Inflammatory macrophage treated with lipopolysaccharide for 4 hours (primary cell): Measurements from ENCODE around the gene SULT4A1.

Source experiments
- DNase-seq: peaks from one replicate; pipeline ENCODE4 v3.0.0-alpha.2; 2020

Gene SULT4A1

DNA sequence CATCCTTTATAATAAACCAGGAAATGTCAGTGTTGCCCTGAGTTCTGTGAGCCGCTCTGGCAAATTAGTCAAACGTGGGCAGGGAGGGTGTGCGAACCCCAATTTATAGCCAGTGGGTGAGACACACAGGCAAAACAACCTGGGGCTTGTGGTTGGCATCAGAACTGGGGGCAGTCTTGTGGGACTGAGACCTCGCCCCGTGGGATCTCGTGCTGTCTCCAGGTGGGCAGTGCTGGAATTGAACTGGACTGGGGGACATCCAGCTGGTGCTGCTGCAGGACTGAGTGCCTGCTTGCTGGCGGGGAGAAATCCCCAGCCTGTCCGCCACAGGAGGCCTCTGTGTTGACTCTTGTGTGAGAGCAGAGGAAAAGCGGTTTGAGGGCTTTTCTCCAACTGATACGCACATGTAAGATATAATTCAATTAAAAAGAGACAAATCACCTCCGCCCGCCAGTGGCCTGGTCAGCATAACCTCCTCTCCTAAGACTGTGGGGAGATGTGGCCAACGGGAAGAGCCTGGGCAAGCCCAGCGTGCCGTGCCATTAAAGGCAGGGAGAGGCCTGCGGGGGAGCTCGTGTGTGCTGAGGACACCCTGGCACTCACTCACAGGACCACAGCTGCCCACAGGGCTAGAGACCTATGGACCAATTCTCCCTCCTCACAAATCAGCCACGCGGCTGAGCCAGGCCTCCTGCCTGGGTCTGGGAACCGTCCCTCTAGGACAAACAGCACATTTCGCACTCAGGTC lies 18.4 kb downstream of the SULT4A1 start:
- no peak for DNase-seq

DNA sequence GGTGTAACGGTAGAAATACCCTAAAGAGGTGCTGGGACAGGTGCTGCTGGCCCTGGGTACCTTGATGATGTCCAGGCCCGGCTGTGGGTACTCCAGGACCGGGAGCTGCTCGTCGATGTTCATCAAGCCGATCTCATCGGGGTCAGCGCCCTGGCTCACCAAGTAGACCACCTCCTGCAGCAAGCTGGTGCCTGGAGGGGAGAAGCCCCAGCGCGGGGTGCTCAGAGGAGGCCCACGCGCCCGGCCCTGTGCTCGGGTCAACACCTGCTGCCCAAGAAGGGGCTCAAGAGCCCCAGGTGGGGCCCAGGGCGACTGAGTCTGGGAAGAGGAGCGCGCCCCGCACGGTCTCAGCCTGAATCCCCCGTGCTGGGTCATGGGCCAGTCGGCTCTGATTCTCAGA lies 20.6 kb downstream of the SULT4A1 start:
- no peak for DNase-seq

DNA sequence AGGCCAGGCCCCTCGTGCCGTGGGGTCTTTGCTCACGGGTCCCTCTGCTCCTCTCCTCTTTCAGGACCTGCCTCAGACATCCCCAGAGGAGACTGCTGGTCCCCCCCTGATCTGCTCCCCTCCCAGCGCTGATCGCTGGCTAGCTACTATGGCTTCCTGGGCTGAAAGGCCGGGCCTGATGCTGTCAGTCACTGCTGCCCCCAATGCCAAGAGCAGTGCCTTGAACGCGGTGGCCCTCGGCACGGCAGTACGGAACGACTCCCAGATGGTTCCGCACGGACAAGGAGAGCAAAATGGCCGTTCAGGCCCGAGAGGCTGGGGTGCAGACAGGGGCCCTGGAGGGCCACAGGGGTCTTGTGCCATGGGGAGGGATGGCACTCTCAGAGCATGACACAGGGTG lies 21.5 kb downstream of the SULT4A1 start:
- no peak for DNase-seq

- DNase-seq, result no peak
These were observed 21.9 kb downstream of the SULT4A1 start for GRCh38 chr22:43840431-43840830.

- DNase-seq, result no peak
These were observed 22.5 kb downstream of the SULT4A1 start for GRCh38 chr22:43839781-43840180.

GRCh38 chr22:43838571-43839307 lies 23.6 kb downstream of the SULT4A1 start:
- no peak for DNase-seq

DNA sequence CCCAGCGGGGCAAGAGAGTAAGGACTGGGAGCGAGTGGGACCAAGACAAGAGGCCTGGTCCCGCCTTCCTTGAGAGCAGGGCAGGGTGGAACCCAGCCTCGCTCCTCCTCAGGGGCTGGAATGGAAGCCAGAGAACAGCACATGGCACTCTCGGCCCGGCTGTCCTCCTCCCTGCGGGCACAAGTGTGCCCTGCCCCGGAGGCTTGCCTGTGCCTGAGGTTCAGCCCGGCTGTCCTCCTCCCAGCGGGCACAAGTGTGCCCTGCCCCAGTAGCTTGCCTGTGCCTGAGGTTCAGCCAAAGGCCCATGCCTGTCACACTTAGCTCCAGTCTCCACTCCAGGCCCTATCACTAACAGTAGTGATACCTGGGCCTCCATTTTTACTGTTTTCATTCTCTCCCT lies 24.2 kb downstream of the SULT4A1 start:
- DNase-seq, result no peak

DNA sequence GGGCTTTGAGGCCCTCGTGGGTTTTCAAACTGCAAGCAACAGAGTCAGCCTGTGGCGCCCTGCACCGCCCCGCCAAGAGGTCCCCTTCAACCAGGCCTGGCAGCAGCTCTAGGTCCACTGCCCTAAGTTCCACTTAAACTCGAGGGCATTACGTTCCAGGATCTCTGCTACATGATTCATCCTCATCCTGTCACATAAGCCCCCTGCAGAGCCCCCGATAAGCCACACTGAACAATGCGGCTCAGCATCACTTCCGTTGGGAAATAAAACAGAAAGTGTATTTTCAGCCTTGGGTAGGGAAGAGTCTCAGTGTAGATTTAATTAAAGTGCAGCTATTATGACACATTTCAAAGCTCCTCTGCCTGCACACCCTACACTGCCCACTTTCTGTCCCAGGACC lies 24.6 kb downstream of the SULT4A1 start:
- no peak for DNase-seq

DNA sequence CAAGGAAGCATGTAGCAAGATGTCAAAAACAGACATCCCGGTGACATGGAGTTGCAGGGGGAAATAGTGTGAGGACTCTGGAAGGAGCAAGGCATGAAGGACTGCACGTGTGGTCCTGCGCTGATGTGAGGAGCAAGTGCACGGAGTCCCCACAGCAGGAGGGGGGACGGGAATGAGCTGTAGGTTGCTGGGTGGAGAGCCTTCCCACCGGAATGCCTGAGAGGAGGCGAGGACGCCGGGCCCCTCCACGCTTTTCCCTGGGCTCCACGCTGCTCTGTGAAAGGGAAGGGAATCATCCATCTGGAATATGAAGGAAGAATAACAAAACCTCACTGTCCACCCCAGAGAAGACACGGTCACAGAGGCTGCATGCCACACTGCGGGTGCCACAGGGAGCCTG lies 26.6 kb downstream of the SULT4A1 start:
- no peak for DNase-seq

DNA sequence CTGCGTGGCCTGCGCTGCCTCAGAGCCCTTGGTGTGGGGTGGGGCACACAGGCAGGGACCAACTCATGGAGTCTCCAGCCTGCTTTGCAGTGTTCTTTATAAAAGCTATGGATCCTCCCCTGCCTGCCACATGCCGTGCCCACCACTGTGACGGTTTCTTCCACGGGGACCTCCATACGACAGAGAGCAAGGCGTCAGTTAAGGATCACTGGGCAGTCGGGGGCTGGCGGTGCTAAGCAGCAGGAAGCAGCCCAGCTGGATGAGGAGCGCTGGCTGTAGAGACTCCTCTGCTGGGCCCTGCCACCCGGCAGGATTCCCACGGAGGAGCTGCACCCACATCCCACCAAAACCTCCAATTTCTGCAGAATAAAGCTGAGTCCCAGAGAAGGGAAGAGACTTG lies 27.1 kb downstream of the SULT4A1 start:
- no peak for DNase-seq

DNA sequence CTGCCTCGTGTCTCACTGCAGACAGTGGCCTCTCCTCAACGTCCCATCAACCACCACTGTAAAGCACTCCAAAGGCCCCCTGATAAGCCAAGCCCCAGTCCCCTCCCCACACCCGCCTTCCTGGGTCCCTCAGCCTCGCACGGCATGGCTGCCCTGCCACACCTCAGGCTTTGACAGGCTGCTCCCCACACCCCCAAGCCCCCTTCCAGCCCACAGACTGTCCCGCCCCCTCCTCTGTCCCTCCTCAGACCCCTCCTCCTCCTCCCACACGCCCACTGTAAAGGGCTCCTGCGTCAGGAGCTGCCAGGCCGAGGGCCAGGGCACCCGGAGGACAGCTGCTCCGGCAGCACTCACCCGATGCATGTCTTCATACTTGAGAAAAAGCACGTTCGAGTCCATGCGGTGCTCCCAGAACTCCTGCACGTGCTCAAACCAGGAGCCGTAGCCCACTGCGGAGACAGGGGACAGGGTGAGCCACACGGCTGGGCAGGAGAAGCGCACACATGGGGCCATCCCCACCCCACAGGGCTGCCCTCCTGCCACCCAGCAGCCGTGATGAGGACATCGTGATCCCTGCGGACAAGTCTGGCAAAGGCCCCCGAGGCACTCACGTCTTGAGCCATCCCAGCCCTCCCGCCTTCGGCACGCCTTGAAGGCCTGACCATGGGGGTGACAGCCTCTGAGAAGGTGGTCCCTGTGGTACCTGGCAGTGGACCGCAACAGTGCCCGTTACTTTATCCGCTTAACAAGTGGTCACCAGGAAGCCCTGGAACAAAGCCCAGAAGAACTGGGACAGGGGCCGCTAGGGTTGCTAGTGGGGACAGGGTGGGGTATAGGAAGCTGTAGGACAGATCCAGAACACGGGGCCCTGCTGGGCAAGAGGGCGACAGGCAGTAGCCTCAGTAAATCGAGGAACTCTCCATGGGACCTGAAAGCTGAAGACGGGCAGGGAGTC lies 28.8 kb downstream of the SULT4A1 start:
- no peak for DNase-seq

DNA sequence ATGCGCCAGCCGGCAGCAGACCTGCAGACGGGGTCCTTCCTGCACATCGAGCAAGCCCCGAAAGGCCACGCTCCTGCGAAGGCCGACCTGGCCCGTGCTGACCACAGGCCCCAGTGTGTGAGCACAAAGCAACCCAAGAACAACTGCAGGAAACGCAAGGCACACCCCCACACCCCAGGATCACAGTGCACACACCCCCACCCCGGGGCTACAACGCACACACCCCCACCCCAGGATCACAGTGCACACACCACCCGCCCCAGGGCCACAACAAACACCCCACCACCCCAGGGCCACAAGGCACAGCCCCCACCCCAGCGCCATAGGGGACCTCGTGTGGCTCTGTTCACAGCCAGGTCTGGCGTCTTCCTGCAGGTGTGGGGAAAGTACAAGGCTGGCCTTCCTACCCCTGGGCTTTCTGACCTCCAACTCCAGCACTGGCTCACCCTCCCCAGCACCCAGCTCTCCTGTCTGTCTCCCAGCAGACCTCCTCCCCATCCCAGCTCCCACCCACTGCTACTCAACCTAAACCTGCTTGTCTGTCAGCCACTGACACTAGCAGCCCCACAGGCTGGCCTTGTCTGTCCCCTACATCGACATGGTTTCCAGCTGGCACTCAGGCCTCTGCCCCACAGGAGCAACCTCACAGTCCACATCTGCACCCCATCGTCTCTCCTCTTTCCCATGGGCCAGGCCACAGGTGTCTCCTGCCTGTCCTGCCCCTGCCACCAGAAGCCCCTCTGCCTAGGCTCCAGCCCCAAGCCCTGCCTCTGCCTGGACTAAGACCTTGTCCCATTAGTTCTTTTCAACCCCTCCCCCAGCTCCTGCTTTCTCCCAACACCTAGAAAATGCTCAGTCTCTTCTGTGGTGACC lies 29.7 kb downstream of the SULT4A1 start:
- no peak for DNase-seq

DNA sequence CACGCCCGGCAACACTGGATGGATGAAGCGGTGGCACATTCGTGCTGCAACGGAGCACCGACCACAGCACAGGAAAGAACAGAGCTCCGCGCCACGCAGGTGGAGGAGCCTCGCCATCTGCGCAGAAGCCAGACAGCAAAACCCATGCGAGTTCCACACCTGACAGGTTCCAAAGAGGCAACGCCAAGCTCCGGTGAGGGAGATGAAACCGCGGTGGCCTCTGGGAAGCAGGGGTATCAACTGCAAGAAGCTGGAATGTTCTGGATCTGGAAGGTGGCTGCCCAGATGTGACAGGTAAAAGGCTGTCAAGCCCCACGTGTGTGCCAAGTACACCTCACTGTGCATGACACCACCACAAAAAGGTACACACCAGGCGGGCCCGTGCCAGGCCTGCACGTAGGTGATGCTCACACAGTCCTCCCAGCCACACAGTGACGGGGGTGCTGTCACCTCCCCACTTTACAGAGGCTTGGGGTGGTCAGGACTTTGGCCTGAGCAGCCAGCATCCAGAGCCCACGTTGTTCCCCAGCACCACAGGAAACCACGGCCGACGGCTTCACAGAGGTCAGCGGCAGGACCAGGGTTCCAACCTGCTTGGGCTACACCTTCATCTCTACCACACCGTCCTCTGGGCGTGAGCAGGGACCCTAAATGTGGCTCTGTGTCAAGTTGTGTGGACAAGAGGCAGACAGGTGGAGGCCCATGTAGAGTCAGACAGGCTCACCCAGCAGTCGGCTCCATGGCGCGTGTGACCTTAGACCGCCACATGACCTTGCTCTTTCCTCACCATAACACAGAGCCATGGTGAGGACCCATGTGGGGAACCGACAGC lies 30.5 kb downstream of the SULT4A1 start:
- DNase-seq, result no peak

GRCh38 chr22:43830931-43831560 lies 31.3 kb downstream of the SULT4A1 start:
- DNase-seq, result no peak

GRCh38 chr22:43829904-43830851 lies 32.1 kb downstream of the SULT4A1 start:
- DNase-seq, result no peak

GRCh38 chr22:43828998-43829782 lies 33.1 kb downstream of the SULT4A1 start:
- no peak for DNase-seq

DNA sequence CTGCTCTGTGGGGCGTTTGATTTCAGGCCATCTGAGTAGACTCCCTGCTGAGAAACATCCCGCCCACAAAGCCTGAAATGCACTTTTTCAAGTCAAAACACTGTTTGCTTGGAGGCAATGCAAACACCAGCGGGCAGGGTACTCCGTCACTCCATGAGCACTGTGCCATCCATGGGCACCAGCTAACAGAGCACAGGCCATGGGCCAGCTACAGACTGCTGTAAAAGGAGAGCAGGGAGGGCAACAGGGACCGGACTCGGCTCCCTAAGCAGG lies 33.7 kb downstream of the SULT4A1 start:
- no peak for DNase-seq

DNA sequence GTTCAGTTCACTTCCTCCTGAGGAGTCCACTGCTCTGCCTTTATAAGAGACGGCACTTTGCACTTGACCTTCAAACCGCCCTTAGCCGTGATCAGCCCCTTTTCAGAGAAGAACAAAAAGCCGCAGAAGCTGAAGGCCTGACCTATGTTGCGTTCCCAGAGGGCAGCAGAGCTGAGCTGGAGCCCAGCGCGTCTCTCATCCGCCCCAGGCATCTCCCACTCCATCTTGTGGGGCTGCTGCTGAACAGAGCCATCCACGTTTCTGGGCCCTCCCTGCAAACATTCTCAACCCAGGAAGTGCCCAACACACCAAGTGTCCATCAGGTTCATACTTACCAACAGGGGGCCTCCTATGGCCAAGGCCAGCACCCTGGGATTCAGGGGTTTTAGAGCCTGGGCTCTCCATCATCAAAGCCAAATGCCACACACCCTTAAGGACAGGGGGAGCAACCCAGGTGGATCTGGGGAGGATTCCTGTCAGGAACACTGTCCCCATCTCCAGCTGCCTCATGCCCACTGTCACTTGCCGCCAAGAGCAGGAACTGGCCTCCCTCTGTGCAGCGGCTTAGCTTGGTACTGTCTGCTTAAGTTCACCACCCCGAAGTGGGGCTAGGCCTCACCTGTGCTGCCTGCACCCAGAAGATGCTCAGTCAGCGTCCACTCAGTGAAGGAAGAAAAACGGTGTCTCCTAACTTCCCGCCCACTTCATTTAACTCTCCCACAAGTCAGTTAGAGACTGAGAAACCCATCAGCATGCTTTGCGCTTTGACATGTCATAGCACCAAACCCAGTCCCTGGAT lies 34.2 kb downstream of the SULT4A1 start:
- no peak for DNase-seq
